IMR-90 (cell line): ENCODE results near the gene DOK1. TPM values are rescaled to one million over a fixed set of nuclear protein-coding genes. Genes with fewer than 3 reads are reported as not detected.

Experiments used
- ATAC-seq: fragments of 200-7000 bp; cut with Tn5 transposase; 2 replicates; pipeline ENCODE4 v1.9.1; 2020; ENCODE audit warnings: low read depth, mild to moderate bottlenecking, moderate library complexity
- BruUV-seq: library from RNA; stranded (reverse); fragments of 400-500 nt; replicated peaks from 2 replicates; lab custom pipeline; 2021; lab: Mats Ljungman, UMichigan
- CTCF ChIA-PET: fragments of 300-600 bp; formaldehyde crosslinking; extraction: SDS; loops from one replicate; lab custom pipeline; 2021; ENCODE audit warnings: antibody characterized with exemption; lab: Yijun Ruan, JAX
- POLR2A ChIA-PET: fragments of 300-600 bp; sonication (Branson Sonifier 250); formaldehyde crosslinking; loops from one replicate; lab custom pipeline; 2022; ENCODE audit warnings: antibody characterized with exemption; ENCODE audit not compliant: unreplicated experiment; lab: Charles Lee
- DNase-seq: peaks from one replicate; pipeline ENCODE4 v3.0.0; 2013
- H2AFZ ChIP-seq: replicated peaks from 2 replicates; pipeline ENCODE3; 2013; ENCODE audit warnings: low read length, mild to moderate bottlenecking; ENCODE audit not compliant: poor library complexity
- H2AK5ac ChIP-seq: 2 replicates; pipeline ENCODE4 v1.6.1; 2013; ENCODE audit warnings: low read depth, low read length, inconsistent platforms
- H2AK9ac ChIP-seq: replicated peaks from 2 replicates; pipeline ENCODE3; 2013; ENCODE audit warnings: mild to moderate bottlenecking, low read depth, low read length, moderate library complexity; ENCODE audit not compliant: poor library complexity
- H2BK120ac ChIP-seq: 2 replicates; pipeline ENCODE4 v1.6.1; 2013; ENCODE audit warnings: low read depth, low read length, inconsistent platforms
- H2BK15ac ChIP-seq: 3 replicates; pipeline ENCODE4 v1.6.1; 2013; ENCODE audit warnings: low read depth, low read length, inconsistent platforms
- H2BK20ac ChIP-seq: 2 replicates; pipeline ENCODE4 v1.6.1; 2013; ENCODE audit warnings: low read depth, mild to moderate bottlenecking, inconsistent platforms, low read length, moderate library complexity
- H2BK5ac ChIP-seq: 2 replicates; pipeline ENCODE4 v1.6.1; 2013; ENCODE audit warnings: mild to moderate bottlenecking, low read depth, low read length, inconsistent platforms; ENCODE audit not compliant: poor library complexity, severe bottlenecking
- H3K14ac ChIP-seq: replicated peaks from 2 replicates; pipeline ENCODE4 v1.6.1; 2013; ENCODE audit warnings: low read depth, low read length, inconsistent platforms
- H3K18ac ChIP-seq: 2 replicates; pipeline ENCODE4 v1.6.1; 2013; ENCODE audit warnings: low read depth, low read length, control low read depth
- H3K23ac ChIP-seq: 2 replicates; pipeline ENCODE4 v1.6.1; 2013; ENCODE audit warnings: low read depth, low read length, inconsistent platforms
- H3K27ac ChIP-seq: 2 replicates; pipeline ENCODE4 v1.5.1; 2013; ENCODE audit warnings: mild to moderate bottlenecking, control low read depth, low read length; ENCODE audit not compliant: insufficient read depth
- H3K27me3 ChIP-seq: 2 replicates; pipeline ENCODE4 v1.6.1; 2013; ENCODE audit warnings: low read length; ENCODE audit not compliant: control insufficient read depth, insufficient read depth
- H3K36me3 ChIP-seq: 2 replicates; pipeline ENCODE4 v1.6.1; 2013; ENCODE audit warnings: low read length, mixed read lengths; ENCODE audit not compliant: control insufficient read depth, insufficient read depth
- H3K4ac ChIP-seq: 2 replicates; pipeline ENCODE4 v1.6.1; 2013; ENCODE audit warnings: low read depth, low read length, inconsistent platforms
- H3K4me1 ChIP-seq: 2 replicates; pipeline ENCODE4 v1.6.1; 2013; ENCODE audit warnings: low read length, mixed read lengths; ENCODE audit not compliant: control insufficient read depth, insufficient read depth
- H3K4me2 ChIP-seq: 2 replicates; pipeline ENCODE4 v1.6.1; 2013; ENCODE audit warnings: low read depth, mild to moderate bottlenecking, control low read depth, low read length, moderate library complexity
- H3K4me3 ChIP-seq: 2 replicates; pipeline ENCODE4 v1.5.1; 2013; ENCODE audit warnings: low read depth, mild to moderate bottlenecking, control low read depth, low read length, moderate library complexity; ENCODE audit not compliant: insufficient read depth
- H3K56ac ChIP-seq: 2 replicates; pipeline ENCODE4 v1.6.1; 2013; ENCODE audit warnings: low read length, inconsistent platforms; ENCODE audit not compliant: insufficient read depth; ENCODE audit errors: extremely low read depth
- H3K79me1 ChIP-seq, 2 experiments: 2 replicates each; pipeline ENCODE4 v1.6.1; 2013; ENCODE audit warnings: low read length in 2 of 2, inconsistent platforms in 1 of 2, low read depth in 1 of 2
- H3K9ac ChIP-seq: 2 replicates; pipeline ENCODE4 v1.6.1; 2013; ENCODE audit warnings: low read depth, low read length, control low read depth
- H3K9me1 ChIP-seq: 2 replicates; pipeline ENCODE4 v1.6.1; 2013; ENCODE audit warnings: low read length, inconsistent platforms; ENCODE audit not compliant: insufficient read depth
- H3K9me3 ChIP-seq: 2 replicates; pipeline ENCODE4 v1.6.1; 2013; ENCODE audit warnings: low read length; ENCODE audit not compliant: control insufficient read depth, insufficient read depth
- H4K20me1 ChIP-seq: 2 replicates; pipeline ENCODE4 v1.6.1; 2013; ENCODE audit warnings: low read length, inconsistent platforms; ENCODE audit not compliant: insufficient read depth
- H4K5ac ChIP-seq: 2 replicates; pipeline ENCODE4 v1.6.1; 2013; ENCODE audit warnings: mild to moderate bottlenecking, low read depth, low read length, control low read depth
- H4K8ac ChIP-seq, 2 experiments: 2 replicates each; pipeline ENCODE4 v1.6.1; 2013; ENCODE audit warnings: low read depth in 2 of 2, low read length in 2 of 2, control low read depth in 1 of 2, inconsistent platforms in 1 of 2
- H4K91ac ChIP-seq: 2 replicates; pipeline ENCODE4 v1.6.1; 2013; ENCODE audit warnings: low read depth, low read length, inconsistent platforms; ENCODE audit not compliant: insufficient read depth
- BHLHE40 ChIP-seq: fragments of 150-350 bp; IDR thresholded peaks from 2 replicates; pipeline ENCODE4 v1.6.1; 2016; ENCODE audit warnings: mild to moderate bottlenecking, low read depth, low read length
- CEBPB ChIP-seq: IDR thresholded peaks from 2 replicates; pipeline ENCODE4 v1.6.1; 2012; ENCODE audit warnings: low read depth, low read length, improper control_type of control experiment
- MAFK ChIP-seq: IDR thresholded peaks from 2 replicates; pipeline ENCODE4 v1.6.1; 2012; ENCODE audit warnings: low read depth, low read length, improper control_type of control experiment
- MAZ ChIP-seq: IDR thresholded peaks from 2 replicates; pipeline ENCODE4 v1.6.1; 2012; ENCODE audit warnings: low read depth, mild to moderate bottlenecking, low read length, improper control_type of control experiment, moderate library complexity, borderline replicate concordance
- MXI1 ChIP-seq: IDR thresholded peaks from 2 replicates; pipeline ENCODE4 v1.6.1; 2012; ENCODE audit warnings: low read depth, mild to moderate bottlenecking, low read length, moderate library complexity, borderline replicate concordance
- NFE2L2 ChIP-seq: fragments of 150-350 bp; IDR thresholded peaks from 2 replicates; pipeline ENCODE4 v1.6.1; 2016; ENCODE audit warnings: low read depth, mild to moderate bottlenecking, low read length
- POLR2A ChIP-seq: IDR thresholded peaks from 2 replicates; pipeline ENCODE4 v1.6.1; 2012; ENCODE audit warnings: mild to moderate bottlenecking, low read depth, low read length
- RCOR1 ChIP-seq: IDR thresholded peaks from 2 replicates; pipeline ENCODE4 v1.6.1; 2012; ENCODE audit warnings: mild to moderate bottlenecking, low read length, improper control_type of control experiment; ENCODE audit not compliant: insufficient replicate concordance
- RFX5 ChIP-seq: IDR thresholded peaks from 2 replicates; pipeline ENCODE4 v1.8.0; 2012; ENCODE audit warnings: low read depth, mild to moderate bottlenecking, low read length, moderate library complexity
- SMC3 ChIP-seq: fragments of 150-350 bp; IDR thresholded peaks from 2 replicates; pipeline ENCODE4 v1.6.1; 2016; ENCODE audit warnings: low read depth, mild to moderate bottlenecking, antibody characterized with exemption, low read length, moderate library complexity
- WGBS, 2 experiments: methylation state at CpG; one replicate each; pipeline versions ENCODE4 v1.1.5 to v1.1.7; 2013; ENCODE audit warnings: missing lambda C conversion rate in 2 of 2; ENCODE audit not compliant: insufficient read length in 1 of 2; ENCODE audit errors: extremely low coverage in 2 of 2; 5-methylcytosine and 5-hydroxymethylcytosine counted together
- dilution Hi-C: fragments of 300-500 bp; cut with HindIII; formaldehyde crosslinking; loops from one replicate; pipeline ENCODE4 v1.14.3; 2018; ENCODE audit warnings: low sequenced_read_pairs; ENCODE audit not compliant: unreplicated experiment
- in situ Hi-C: fragments of 300-500 bp; cut with MboI; formaldehyde crosslinking; loops from 3 replicates; pipeline ENCODE4 v1.14.3; 2019; ENCODE audit warnings: low sequenced_read_pairs, inconsistent platforms, mixed read lengths
- intact Hi-C: fragments of 100-400 bp; cut with micrococcal nuclease; formaldehyde crosslinking; loops from 2 replicates; pipeline ENCODE4 v1.10.0; 2022
- polyA plus RNA-seq, 3 experiments: library from polyadenylated mRNA; depleted of rRNA; stranded (reverse); fragments of >200 nt; gene quantifications; 2 replicates each; pipeline ENCODE4 v1.2.3, GENCODE V29; 2012; ENCODE audit warnings: low replicate concordance in 1 of 3
- total RNA-seq: library from RNA; depleted of rRNA; stranded (reverse); fragments of >200 nt; gene quantifications from 2 replicates; pipeline ENCODE4 v1.2.3, GENCODE V29; 2012
- TF ChIP-seq, protein P1 (sequence below): fragments of 150-350 bp; IDR thresholded peaks from 2 replicates; pipeline ENCODE4 v1.6.1; 2017; ENCODE audit warnings: mild to moderate bottlenecking, antibody characterized with exemption, low read length, low read depth
- TF ChIP-seq, protein P2 (sequence below): conservative IDR thresholded peaks from 2 replicates; pipeline ENCODE4 v1.5.1; 2012; ENCODE audit warnings: mild to moderate bottlenecking, low read depth, low read length, improper control_type of control experiment
- TF ChIP-seq, protein P3 (sequence below): fragments of 150-350 bp; IDR thresholded peaks from 2 replicates; pipeline ENCODE4 v1.6.1; 2016; ENCODE audit warnings: low read depth, mild to moderate bottlenecking, low read length, moderate library complexity, borderline replicate concordance

DOK1 gene
- total and polyA plus RNA-seq, 2 of the 4 experiments (the other 2 are of a cell fraction) = 15.4 to 17.6 TPM

DNA sequence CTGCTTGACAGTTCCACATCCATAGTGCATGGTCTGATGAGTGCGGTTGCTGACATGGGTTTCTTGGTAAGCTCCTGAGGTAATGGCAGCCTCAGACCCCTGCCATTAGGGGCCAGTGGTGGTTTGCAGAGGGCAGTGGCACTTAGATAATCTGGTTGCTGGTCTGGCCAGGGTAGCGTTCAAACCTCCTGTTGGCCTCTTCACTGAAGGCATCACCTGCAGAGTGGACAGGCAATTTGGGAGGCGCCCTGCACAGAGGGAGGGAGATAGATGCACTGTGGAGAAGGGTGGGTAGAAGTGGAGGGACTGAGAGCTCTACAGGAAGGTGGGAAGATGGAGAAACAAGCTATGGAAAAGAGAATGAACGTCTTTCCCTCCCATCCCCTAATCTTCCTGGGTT lies 21.1 kb upstream of the DOK1 start:
- H3K36me3 ChIP-seq = peaks cover 24% of the 10 kb centered on the region
- peaks cover 3% of the 10 kb centered on the region; the same call in 1 of the 2 replicates for H4K20me1 ChIP-seq
- H3K56ac ChIP-seq = no peak overlapping the region
- no peak overlapping the region for H4K8ac ChIP-seq
- POLR2A ChIA-PET = no interaction called here
- no peak overlapping the region for H3K14ac ChIP-seq
- H3K27ac ChIP-seq = no peak overlapping the region
- no peak overlapping the region for H3K9ac ChIP-seq
- intact Hi-C loops = no loop called here
- H3K79me1 ChIP-seq = peaks cover 16 to 33% of the 10 kb centered on the region in 2 experiments
- in situ Hi-C loops = no loop called here
- peaks cover 10% of the 10 kb centered on the region for H3K4me1 ChIP-seq
- H3K4me3 ChIP-seq = no peak overlapping the region
- H3K23ac ChIP-seq = no peak overlapping the region
- no peak for DNase-seq
- no peak overlapping the region for H2BK5ac ChIP-seq
- no peak overlapping the region for H4K5ac ChIP-seq
- H3K18ac ChIP-seq = no peak overlapping the region
- no peak overlapping the region for H2AFZ ChIP-seq
- no peak overlapping the region for H2BK15ac ChIP-seq
- no peak overlapping the region for H3K4ac ChIP-seq
- no peak overlapping the region for H2BK20ac ChIP-seq
- no TSS peak for BruUV-seq
- dilution Hi-C loops = no loop called here
- H2BK120ac ChIP-seq = no peak overlapping the region
- peak overlapping the region; percentile 33 for H2AK9ac ChIP-seq
- TF ChIP-seq, protein P1, sequence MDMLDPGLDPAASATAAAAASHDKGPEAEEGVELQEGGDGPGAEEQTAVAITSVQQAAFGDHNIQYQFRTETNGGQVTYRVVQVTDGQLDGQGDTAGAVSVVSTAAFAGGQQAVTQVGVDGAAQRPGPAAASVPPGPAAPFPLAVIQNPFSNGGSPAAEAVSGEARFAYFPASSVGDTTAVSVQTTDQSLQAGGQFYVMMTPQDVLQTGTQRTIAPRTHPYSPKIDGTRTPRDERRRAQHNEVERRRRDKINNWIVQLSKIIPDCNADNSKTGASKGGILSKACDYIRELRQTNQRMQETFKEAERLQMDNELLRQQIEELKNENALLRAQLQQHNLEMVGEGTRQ = no peak
- TF ChIP-seq RCOR1 (no peak), SMC3 (no peak), CEBPB (no peak), NFE2L2 (no peak), MAZ (no peak), BHLHE40 (no peak), MXI1 (no peak), MAFK (no peak), POLR2A (no peak), RFX5 (no peak)
- TF ChIP-seq, protein P2, sequence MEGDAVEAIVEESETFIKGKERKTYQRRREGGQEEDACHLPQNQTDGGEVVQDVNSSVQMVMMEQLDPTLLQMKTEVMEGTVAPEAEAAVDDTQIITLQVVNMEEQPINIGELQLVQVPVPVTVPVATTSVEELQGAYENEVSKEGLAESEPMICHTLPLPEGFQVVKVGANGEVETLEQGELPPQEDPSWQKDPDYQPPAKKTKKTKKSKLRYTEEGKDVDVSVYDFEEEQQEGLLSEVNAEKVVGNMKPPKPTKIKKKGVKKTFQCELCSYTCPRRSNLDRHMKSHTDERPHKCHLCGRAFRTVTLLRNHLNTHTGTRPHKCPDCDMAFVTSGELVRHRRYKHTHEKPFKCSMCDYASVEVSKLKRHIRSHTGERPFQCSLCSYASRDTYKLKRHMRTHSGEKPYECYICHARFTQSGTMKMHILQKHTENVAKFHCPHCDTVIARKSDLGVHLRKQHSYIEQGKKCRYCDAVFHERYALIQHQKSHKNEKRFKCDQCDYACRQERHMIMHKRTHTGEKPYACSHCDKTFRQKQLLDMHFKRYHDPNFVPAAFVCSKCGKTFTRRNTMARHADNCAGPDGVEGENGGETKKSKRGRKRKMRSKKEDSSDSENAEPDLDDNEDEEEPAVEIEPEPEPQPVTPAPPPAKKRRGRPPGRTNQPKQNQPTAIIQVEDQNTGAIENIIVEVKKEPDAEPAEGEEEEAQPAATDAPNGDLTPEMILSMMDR = no peak
- TF ChIP-seq, protein P3, sequence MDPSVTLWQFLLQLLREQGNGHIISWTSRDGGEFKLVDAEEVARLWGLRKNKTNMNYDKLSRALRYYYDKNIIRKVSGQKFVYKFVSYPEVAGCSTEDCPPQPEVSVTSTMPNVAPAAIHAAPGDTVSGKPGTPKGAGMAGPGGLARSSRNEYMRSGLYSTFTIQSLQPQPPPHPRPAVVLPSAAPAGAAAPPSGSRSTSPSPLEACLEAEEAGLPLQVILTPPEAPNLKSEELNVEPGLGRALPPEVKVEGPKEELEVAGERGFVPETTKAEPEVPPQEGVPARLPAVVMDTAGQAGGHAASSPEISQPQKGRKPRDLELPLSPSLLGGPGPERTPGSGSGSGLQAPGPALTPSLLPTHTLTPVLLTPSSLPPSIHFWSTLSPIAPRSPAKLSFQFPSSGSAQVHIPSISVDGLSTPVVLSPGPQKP = no peak
- H3K4me2 ChIP-seq = no peak overlapping the region
- H3K9me1 ChIP-seq = peaks cover 9% of the 10 kb centered on the region
- ATAC-seq = no peak
- WGBS, 2 experiments = no CpG with 5 or more reads among the region's 4 CpGs
- H4K91ac ChIP-seq = no peak overlapping the region
- no peak overlapping the region for H2AK5ac ChIP-seq
- no peaks in the 10 kb centered on the region for H3K9me3 ChIP-seq
- no peaks in the 10 kb centered on the region for H3K27me3 ChIP-seq
- CTCF ChIA-PET = interaction anchor here (1.0 kb wide), 1 partner anchor 17 kb away, joined by 3 read pairs; no protein-coding TSS in a partner anchor
